BE2C (cell line): ENCODE measurements around the gene CDKN2D. TPM values are rescaled to one million over a fixed set of nuclear protein-coding genes. Genes with fewer than 3 reads are reported as not detected.

Experiments used
- DNase-seq: peaks from one replicate; pipeline ENCODE4 v3.0.0-alpha.2; 2020
- H3K27me3 ChIP-seq: fragments of 250-450 bp; sonication (Bioruptor Pico); 2 replicates; pipeline ENCODE4 v1.5.1; 2020; ENCODE audit warnings: mild to moderate bottlenecking
- H3K36me3 ChIP-seq: fragments of 250-450 bp; sonication (Bioruptor Pico); 2 replicates; pipeline ENCODE4 v1.5.1; 2020; ENCODE audit warnings: mild to moderate bottlenecking
- H3K4me1 ChIP-seq: fragments of 250-450 bp; sonication (Bioruptor Pico); 2 replicates; pipeline ENCODE4 v1.5.1; 2020
- H3K4me3 ChIP-seq: 2 replicates; pipeline ENCODE4 v1.5.1; 2011; ENCODE audit warnings: low read depth, low read length
- H3K9me3 ChIP-seq: fragments of 250-450 bp; sonication (Bioruptor Pico); 2 replicates; pipeline ENCODE4 v1.5.1; 2020
- CTCF ChIP-seq: IDR thresholded peaks from 2 replicates; pipeline ENCODE4 v1.5.1; 2012; ENCODE audit warnings: mild to moderate bottlenecking, low read depth, low read length
- polyA plus RNA-seq: library from polyadenylated mRNA; unstranded; fragments of >200 nt; gene quantifications from one replicate; pipeline ENCODE4 v1.2.1, GENCODE V29; 2012; ENCODE audit warnings: low read depth, missing spikeins; ENCODE audit not compliant: insufficient read length, insufficient read depth

Gene CDKN2D
- polyA plus RNA-seq: 15.5 TPM

GRCh38 chr19:10568826-10569651, at the start of gene CDKN2D:
CDKN2D (minus strand) TSS chr19:10568979; CDS start chr19:10568653, 326 bp downstream.
- Histone ChIP-seq H3K4me3 (peak within 1 kb of the TSS; percentile 67), H3K4me1 (peaks cover 5% of the 10 kb centered on the region), H3K9me3 (no peaks in the 10 kb centered on the region), H3K36me3 (no peaks in the 10 kb centered on the region; the same call in 1 of the 2 replicates), H3K27me3 (no peaks in the 10 kb centered on the region)
- TF ChIP-seq CTCF: no peak
- peak; percentile 100 for DNase-seq

GRCh38 chr19:10617409-10618121, 48.8 kb upstream of the CDKN2D start:
- Histone ChIP-seq H3K27me3 (no peaks in the 10 kb centered on the region), H3K36me3 (no peaks in the 10 kb centered on the region), H3K4me1 (no peaks in the 10 kb centered on the region), H3K9me3 (no peaks in the 10 kb centered on the region), H3K4me3 (no peak overlapping the region)
- DNase-seq: no peak
- no peak for TF ChIP-seq CTCF

GRCh38 chr19:10615429-10616023, 46.7 kb upstream of the CDKN2D start:
- H3K4me3 ChIP-seq: no peak overlapping the region
- no peaks in the 10 kb centered on the region for H3K36me3 ChIP-seq
- H3K4me1 ChIP-seq: no peaks in the 10 kb centered on the region
- H3K27me3 ChIP-seq: no peaks in the 10 kb centered on the region
- no peak for TF ChIP-seq CTCF
- H3K9me3 ChIP-seq: no peaks in the 10 kb centered on the region
- no peak for DNase-seq

- TF ChIP-seq CTCF: no peak
- Histone ChIP-seq H3K36me3 (no peaks in the 10 kb centered on the region), H3K27me3 (no peaks in the 10 kb centered on the region), H3K9me3 (no peaks in the 10 kb centered on the region), H3K4me1 (no peaks in the 10 kb centered on the region), H3K4me3 (no peak overlapping the region)
- DNase-seq: no peak
Measured at GRCh38 chr19:10612499-10613119, 43.8 kb upstream of the CDKN2D start.

GRCh38 chr19:10611907-10612306, 43.1 kb upstream of the CDKN2D start:
- Histone ChIP-seq H3K9me3 (no peaks in the 10 kb centered on the region), H3K36me3 (no peaks in the 10 kb centered on the region), H3K27me3 (no peaks in the 10 kb centered on the region), H3K4me3 (no peak overlapping the region), H3K4me1 (no peaks in the 10 kb centered on the region)
- DNase-seq: no peak
- no peak for TF ChIP-seq CTCF
